HepG2 (cell line): ENCODE data around the gene PRKG1. TPM values are rescaled to one million over a fixed set of nuclear protein-coding genes. Genes with fewer than 3 reads are reported as not detected.

ENCODE experiments used
- ATAC-seq: fragments of 200-7000 bp; cut with Tn5 transposase; 3 replicates; pipeline ENCODE4 v1.9.1; 2020; ENCODE audit warnings: mild to moderate bottlenecking, moderate library complexity
- BruUV-seq: library from RNA; stranded (reverse); fragments of 400-500 nt; replicated peaks from 2 replicates; lab custom pipeline; 2021; lab: Mats Ljungman, UMichigan
- CTCF ChIA-PET: fragments of 300-600 bp; formaldehyde crosslinking; extraction: SDS; loops from one replicate; lab custom pipeline; 2021; ENCODE audit warnings: low total read pairs, inconsistent platforms, low intra/inter-chr PET ratio; lab: Yijun Ruan, JAX
- POLR2A ChIA-PET: fragments of 350-600 bp; sonication (Branson Sonifier 250); formaldehyde crosslinking; loops from one replicate; lab custom pipeline; 2020; ENCODE audit warnings: antibody characterized with exemption, inconsistent platforms; lab: Yijun Ruan, JAX
- DNase-seq: peaks from one replicate; pipeline ENCODE4 v3.0.0-alpha.2; 2015; ENCODE audit warnings: low spot score
- FAIRE-seq: peaks from 3 replicates; lab custom pipeline; 2011; peaks lifted over from hg19 to GRCh38; lab: Jason Lieb, UNC
- H2AFZ ChIP-seq: one replicate; pipeline ENCODE4 v1.6.1; 2011; ENCODE audit warnings: low read length, inconsistent platforms
- H3K27ac ChIP-seq: fragments of 300-600 bp; 3 replicates; pipeline ENCODE4 v1.8.0; 2011; ENCODE audit warnings: mixed run types, mild to moderate bottlenecking, mixed read lengths, low read length, inconsistent platforms; ENCODE audit not compliant: insufficient read depth; ENCODE audit errors: extremely low read length
- H3K27me3 ChIP-seq, 2 experiments: fragments of 200-600 bp in 1 of 2; 2 replicates in 1 of 2; 3 replicates in 1 of 2; pipeline versions ENCODE4 v1.6.0 to v1.8.0; 2011; ENCODE audit warnings: low read length in 2 of 2, mild to moderate bottlenecking in 2 of 2, moderate library complexity in 2 of 2, inconsistent platforms in 1 of 2; ENCODE audit not compliant: insufficient read depth in 2 of 2, control insufficient read depth in 1 of 2
- H3K36me3 ChIP-seq, 2 experiments: fragments of 200-600 bp in 1 of 2; replicated peaks in 1 of 2; 2 replicates in 1 of 2; 3 replicates in 1 of 2; pipeline versions ENCODE4 v1.5.1 to v1.8.0; 2011; ENCODE audit warnings: low read length in 2 of 2, inconsistent platforms in 1 of 2; ENCODE audit not compliant: insufficient read depth in 2 of 2, control insufficient read depth in 1 of 2
- H3K4me1 ChIP-seq: 2 replicates; pipeline ENCODE4 v1.5.1; 2012; ENCODE audit warnings: low read length, inconsistent platforms; ENCODE audit not compliant: insufficient read depth
- H3K4me2 ChIP-seq: 2 replicates; pipeline ENCODE4 v1.6.0; 2011; ENCODE audit warnings: low read depth, low read length, inconsistent platforms
- H3K4me3 ChIP-seq, 3 experiments: fragments of 200-600 bp in 1 of 3; sonication (generic), shearing (Covaris generic) in 1 of 3; replicated peaks in 1 of 3; 2 replicates each; pipeline ENCODE4 v1.5.1; 2011 to 2016; ENCODE audit warnings: low read length in 3 of 3, inconsistent platforms in 2 of 3, low read depth in 2 of 3, mild to moderate bottlenecking in 2 of 3, control low read depth in 1 of 3, mixed read lengths in 1 of 3; ENCODE audit not compliant: insufficient read depth in 1 of 3
- H3K79me2 ChIP-seq: one replicate; pipeline ENCODE4 v1.6.1; 2011; ENCODE audit warnings: low read length, inconsistent platforms; ENCODE audit not compliant: insufficient read depth
- H3K9ac ChIP-seq: 2 replicates; pipeline ENCODE4 v1.6.0; 2011; ENCODE audit warnings: mild to moderate bottlenecking, low read depth, low read length, inconsistent platforms; ENCODE audit not compliant: insufficient read depth
- H3K9me3 ChIP-seq: 2 replicates; pipeline ENCODE4 v1.5.1; 2012; ENCODE audit warnings: mild to moderate bottlenecking, low read length
- H4K20me1 ChIP-seq: 2 replicates; pipeline ENCODE4 v1.6.0; 2011; ENCODE audit warnings: inconsistent platforms, mild to moderate bottlenecking, low read length, moderate library complexity; ENCODE audit not compliant: insufficient read depth
- AHDC1 ChIP-seq: sonication (generic); formaldehyde crosslinking; IDR thresholded peaks from 2 replicates; pipeline ENCODE4 v1.5.1; 2020; ENCODE audit warnings: mild to moderate bottlenecking, missing genetic modification reagents, borderline replicate concordance
- CHCHD3 ChIP-seq: sonication (generic); formaldehyde crosslinking; IDR thresholded peaks from 2 replicates; pipeline ENCODE4 v1.8.0; 2022; ENCODE audit warnings: mild to moderate bottlenecking, missing genetic modification reagents, moderate library complexity
- ERF ChIP-seq: IDR thresholded peaks from 2 replicates; pipeline ENCODE4 v1.6.1; 2018; ENCODE audit warnings: missing biosample characterization, missing genetic modification reagents
- GABPB1 ChIP-seq: IDR thresholded peaks from 2 replicates; pipeline ENCODE4 v1.6.1; 2016; ENCODE audit warnings: mild to moderate bottlenecking, missing genetic modification reagents, moderate library complexity, missing compliant biosample characterization
- KAT7 ChIP-seq: IDR thresholded peaks from 2 replicates; pipeline ENCODE4 v1.6.1; 2018; ENCODE audit warnings: borderline replicate concordance, missing compliant biosample characterization
- MIXL1 ChIP-seq: IDR thresholded peaks from 2 replicates; pipeline ENCODE4 v1.6.1; 2016
- NFE2 ChIP-seq: sonication (generic); formaldehyde crosslinking; IDR thresholded peaks from 2 replicates; pipeline ENCODE4 v1.4.0; 2020; ENCODE audit warnings: missing genetic modification reagents
- NFIC ChIP-seq: IDR thresholded peaks from 2 replicates; pipeline ENCODE4 v1.6.1; 2012; ENCODE audit warnings: mild to moderate bottlenecking, low read length, inconsistent platforms
- NFKB2 ChIP-seq: sonication (generic); formaldehyde crosslinking; IDR thresholded peaks from 2 replicates; pipeline ENCODE4 v1.4.0; 2020; ENCODE audit warnings: missing genetic modification reagents, borderline replicate concordance
- ZFP37 ChIP-seq: sonication (generic); formaldehyde crosslinking; IDR thresholded peaks from 2 replicates; pipeline ENCODE4 v1.4.0; 2020; ENCODE audit warnings: missing genetic modification reagents, borderline replicate concordance
- ZNF281 ChIP-seq: sonication (generic); formaldehyde crosslinking; IDR thresholded peaks from 2 replicates; pipeline ENCODE4 v1.4.0; 2020; ENCODE audit warnings: missing genetic modification reagents, borderline replicate concordance
- ZNF354B ChIP-seq: sonication (generic); formaldehyde crosslinking; IDR thresholded peaks from 2 replicates; pipeline ENCODE4 v1.8.0; 2022; ENCODE audit warnings: mild to moderate bottlenecking, missing genetic modification reagents
- ZNF597 ChIP-seq: sonication (generic); formaldehyde crosslinking; IDR thresholded peaks from 2 replicates; pipeline ENCODE4 v1.5.0; 2020; ENCODE audit warnings: missing genetic modification reagents
- ZNF740 ChIP-seq: sonication (generic); formaldehyde crosslinking; IDR thresholded peaks from 2 replicates; pipeline ENCODE4 v1.4.0; 2020; ENCODE audit warnings: missing genetic modification reagents
- ZNF773 ChIP-seq: sonication (generic); formaldehyde crosslinking; IDR thresholded peaks from 2 replicates; pipeline ENCODE4 v1.4.0; 2020; ENCODE audit warnings: missing genetic modification reagents, borderline replicate concordance
- ZNF891 ChIP-seq: sonication (generic); formaldehyde crosslinking; IDR thresholded peaks from 2 replicates; pipeline ENCODE4 v1.5.0; 2020; ENCODE audit warnings: mild to moderate bottlenecking, missing genetic modification reagents
- WGBS: methylation state at CpG from one replicate; pipeline ENCODE4 v1.1.6; 2017; ENCODE audit warnings: low lambda C conversion rate; 5-methylcytosine and 5-hydroxymethylcytosine counted together
- in situ Hi-C: cut with HindIII; loops from 2 replicates; pipeline ENCODE4 v1.10.0; 2017; ENCODE audit warnings: low pct_unique_long_range_greater_than_20kb; ENCODE audit not compliant: extremely low pct_ligation_motif_present
- intact Hi-C: fragments of 100-400 bp; cut with micrococcal nuclease; formaldehyde crosslinking; loops from one replicate; pipeline ENCODE4 v1.10.0; 2022; ENCODE audit not compliant: unreplicated experiment
- polyA plus RNA-seq, 8 experiments: library from polyadenylated mRNA; depleted of rRNA in 3 of 8; stranded (reverse) in 7 of 8; unstranded in 1 of 8; fragments of >200 nt; fragmentation: Illumina TruSeq in 4 of 8; extraction: Trizol in 4 of 8; gene quantifications; 2 replicates each; pipeline versions ENCODE4 v1.2.1 to v1.2.3, GENCODE V29; 2011 to 2016; ENCODE audit warnings: low read depth in 4 of 8, missing spikeins in 1 of 8, mixed read lengths in 1 of 8; ENCODE audit not compliant: insufficient read depth in 1 of 8
- total RNA-seq, 5 experiments: library from RNA; depleted of rRNA; stranded (reverse); fragments of >200 nt; fragmentation: Illumina TruSeq; extraction: Trizol; gene quantifications; 2 replicates each; pipeline ENCODE4 v1.2.3, GENCODE V29; 2016; ENCODE audit warnings: low read depth in 1 of 5

PRKG1 gene
- total and polyA plus RNA-seq, 2 of the 13 experiments (the other 11 are each of a cell fraction or from before 2014, with no cell fraction given): 0.01 TPM; not detected in 1

- no peak for TF ChIP-seq NFIC
- TF ChIP-seq ZFP37 (CRISPR knock-in tag): no peak
- no peak for TF ChIP-seq ZNF281 (CRISPR knock-in tag)
- no peak for TF ChIP-seq ERF (CRISPR knock-in tag)
- no peak for TF ChIP-seq CHCHD3
- no peak for TF ChIP-seq KAT7 (CRISPR knock-in tag)
- TF ChIP-seq MIXL1: no peak
- TF ChIP-seq, all 625 proteins: peak for 0
These were observed 760.3 kb downstream of the PRKG1 start (continued) for GRCh38 chr10:51834548-51834947.

GRCh38 chr10:51838471-51838870 lies 764.2 kb downstream of the PRKG1 start:
- no TSS peak for BruUV-seq
- no peak for FAIRE-seq
- TF ChIP-seq ZNF597 (CRISPR knock-in tag): no peak
- TF ChIP-seq GABPB1 (CRISPR knock-in tag): no peak
- TF ChIP-seq ZNF740 (CRISPR knock-in tag): no peak
- TF ChIP-seq NFKB2: no peak
- TF ChIP-seq NFE2: no peak
- TF ChIP-seq ZNF891: no peak
- no peak for TF ChIP-seq ZNF354B (CRISPR knock-in tag)
- no peak for TF ChIP-seq AHDC1
- TF ChIP-seq ZNF773 (CRISPR knock-in tag): no peak

More at GRCh38 chr10:51838471-51838870, 764.2 kb downstream of the PRKG1 start:
- CTCF ChIA-PET: no interaction called here
- whole genome bisulfite sequencing: 13% methylated on average over 3 of the region's 3 CpGs
- intact Hi-C loops (no loop called here), in situ Hi-C loops (no loop called here)
- no peak overlapping the region for H2AFZ ChIP-seq
- H3K36me3 ChIP-seq: no peaks in the 10 kb centered on the region
- H3K4me1 ChIP-seq: no peaks in the 10 kb centered on the region
- H3K4me3 ChIP-seq: no peak overlapping the region
- no peak overlapping the region for H3K9ac ChIP-seq
- no peaks in the 10 kb centered on the region for H3K79me2 ChIP-seq
- no peaks in the 10 kb centered on the region for H4K20me1 ChIP-seq
- no peak for ATAC-seq
- no peak for DNase-seq
- no peaks in the 10 kb centered on the region for H3K9me3 ChIP-seq
- POLR2A ChIA-PET: no interaction called here
- no peaks in the 10 kb centered on the region for H3K27me3 ChIP-seq
- no peak overlapping the region for H3K4me2 ChIP-seq
- no peak overlapping the region for H3K27ac ChIP-seq
